DOHH2 (cell line): ENCODE data around the gene MPRIP.

Experiments
- H3F3A ChIP-seq: fragments of 200-600 bp; sonication (generic), shearing (Covaris generic); 2 replicates; pipeline ENCODE4 v1.6.0; 2016; ENCODE audit warnings: antibody characterized with exemption, mild to moderate bottlenecking; ENCODE audit not compliant: control insufficient read depth, insufficient read depth
- H3K27ac ChIP-seq: fragments of 200-600 bp; sonication (generic); 2 replicates; pipeline ENCODE4 v1.5.1; 2014; ENCODE audit warnings: low read depth, mild to moderate bottlenecking, low read length, moderate library complexity
- H3K27me3 ChIP-seq: fragments of 200-600 bp; sonication (generic); 2 replicates; pipeline ENCODE4 v1.6.1; 2014; ENCODE audit warnings: mild to moderate bottlenecking, low read length, mixed read lengths; ENCODE audit not compliant: control insufficient read depth
- H3K36me3 ChIP-seq: fragments of 200-600 bp; sonication (generic); 2 replicates; pipeline ENCODE4 v1.6.1; 2014; ENCODE audit warnings: mild to moderate bottlenecking, low read length, moderate library complexity, mixed read lengths; ENCODE audit not compliant: control insufficient read depth
- H3K4me1 ChIP-seq: fragments of 200-600 bp; sonication (generic); 2 replicates; pipeline ENCODE4 v1.6.1; 2014; ENCODE audit warnings: mild to moderate bottlenecking, low read length, mixed read lengths; ENCODE audit not compliant: control insufficient read depth
- H3K4me2 ChIP-seq: fragments of 200-600 bp; sonication (generic); 2 replicates; pipeline ENCODE4 v1.6.0; 2014; ENCODE audit warnings: mild to moderate bottlenecking, low read length, moderate library complexity
- H3K4me3 ChIP-seq: fragments of 200-600 bp; sonication (generic); 2 replicates; pipeline ENCODE4 v1.5.1; 2014; ENCODE audit warnings: mild to moderate bottlenecking, low read length, mixed read lengths
- H3K79me2 ChIP-seq: fragments of 200-600 bp; sonication (generic); 2 replicates; pipeline ENCODE4 v1.6.1; 2014; ENCODE audit warnings: mild to moderate bottlenecking, low read length, mixed read lengths; ENCODE audit not compliant: control insufficient read depth
- H3K9me2 ChIP-seq: fragments of 200-600 bp; sonication (generic); replicated peaks from 2 replicates; pipeline ENCODE4 v1.6.1; 2014; ENCODE audit warnings: mild to moderate bottlenecking, low read length, mixed read lengths; ENCODE audit not compliant: control insufficient read depth
- H3K9me3 ChIP-seq: fragments of 200-600 bp; sonication (generic); 2 replicates; pipeline ENCODE4 v1.6.1; 2014; ENCODE audit warnings: antibody characterized with exemption, low read length, mixed read lengths; ENCODE audit not compliant: control insufficient read depth, insufficient read depth
- H4K20me1 ChIP-seq: fragments of 200-600 bp; sonication (generic); 2 replicates; pipeline ENCODE4 v1.6.0; 2014; ENCODE audit warnings: low read depth, mild to moderate bottlenecking, antibody characterized with exemption, low read length, moderate library complexity; ENCODE audit not compliant: control insufficient read depth, insufficient read depth
- CTCF ChIP-seq: fragments of 200-600 bp; sonication (generic); IDR thresholded peaks from one replicate; pipeline ENCODE4 v1.5.1; 2014; ENCODE audit warnings: antibody characterized with exemption, mild to moderate bottlenecking, low read depth, low read length; ENCODE audit not compliant: poor library complexity, severe bottlenecking
- EZH2phosphoT487 ChIP-seq: fragments of 200-600 bp; sonication (generic); IDR thresholded peaks from 2 replicates; pipeline ENCODE4 v1.6.1; 2017; ENCODE audit warnings: borderline replicate concordance, mild to moderate bottlenecking, antibody characterized with exemption, low read length, moderate library complexity, mixed read lengths

The MPRIP gene

DNA sequence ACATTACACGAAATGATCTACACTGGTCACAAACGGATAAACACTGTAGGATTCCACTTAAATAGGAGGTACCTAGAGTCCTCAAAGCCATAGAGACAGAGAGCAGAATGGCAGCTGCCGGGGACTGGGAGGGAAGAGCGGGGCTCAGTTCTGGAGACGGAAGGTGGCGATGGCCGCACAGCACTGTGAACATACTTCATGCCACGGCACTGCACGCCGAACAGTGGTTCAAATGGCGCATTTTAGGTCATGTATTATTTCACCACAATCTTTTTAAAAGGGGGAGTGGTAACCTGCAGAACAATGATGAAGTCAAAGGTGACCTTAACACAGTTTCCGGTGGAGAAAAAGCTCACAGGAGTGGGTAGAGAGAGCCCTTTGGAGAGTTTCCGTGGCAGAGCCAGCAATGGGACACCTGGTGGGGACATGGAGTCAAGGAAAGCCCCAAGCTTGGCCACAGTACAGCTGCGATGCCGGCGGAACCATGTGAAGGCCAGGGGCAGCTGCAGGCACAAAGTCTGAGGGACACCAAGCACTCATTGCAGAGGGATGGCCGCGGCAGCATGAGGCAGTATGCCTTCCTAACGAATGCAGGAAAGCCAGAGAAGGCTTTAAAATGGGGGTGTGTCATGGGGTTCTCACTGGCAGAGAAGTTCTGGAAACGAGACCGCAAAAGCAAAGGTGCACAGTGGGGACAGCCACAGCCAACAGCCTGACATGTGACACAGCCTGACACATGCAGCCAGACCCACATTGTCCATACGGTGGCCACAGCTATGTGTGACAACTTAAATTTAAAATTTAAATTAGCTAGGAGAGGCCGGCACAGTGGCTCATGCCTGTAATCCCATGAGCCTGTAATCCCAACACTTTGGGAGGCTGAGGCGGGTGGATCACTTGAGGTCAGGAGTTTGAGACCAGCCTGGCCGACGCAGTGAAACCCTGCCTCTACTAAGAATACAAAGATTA is 187.4 kb downstream of the MPRIP start:
- Histone ChIP-seq H4K20me1 (no peaks in the 10 kb centered on the region), H3K9me3 (no peaks in the 10 kb centered on the region), H3F3A (no peaks in the 10 kb centered on the region), H3K4me3 (no peak overlapping the region), H3K4me1 (no peaks in the 10 kb centered on the region), H3K9me2 (no peaks in the 10 kb centered on the region), H3K36me3 (peaks cover 16% of the 10 kb centered on the region), H3K4me2 (no peak overlapping the region), H3K79me2 (no peaks in the 10 kb centered on the region), H3K27ac (no peak overlapping the region), H3K27me3 (no peaks in the 10 kb centered on the region)
- TF ChIP-seq EZH2phosphoT487: no peak
- no peak for TF ChIP-seq CTCF

- H3K4me1 ChIP-seq: peaks cover 14% of the 10 kb centered on the region
- no peak overlapping the region for H3K4me2 ChIP-seq
- H3K27me3 ChIP-seq: no peaks in the 10 kb centered on the region
- no peak overlapping the region for H3K27ac ChIP-seq
- TF ChIP-seq CTCF (no peak), EZH2phosphoT487 (no peak)
- no peaks in the 10 kb centered on the region for H3F3A ChIP-seq
- H4K20me1 ChIP-seq: no peaks in the 10 kb centered on the region; the same call in 1 of the 2 replicates
- H3K9me2 ChIP-seq: no peaks in the 10 kb centered on the region
- H3K9me3 ChIP-seq: no peaks in the 10 kb centered on the region
- H3K4me3 ChIP-seq: no peak overlapping the region
- peaks cover 2% of the 10 kb centered on the region; the same call in 1 of the 2 replicates for H3K36me3 ChIP-seq
- peaks cover 17% of the 10 kb centered on the region for H3K79me2 ChIP-seq
These were observed 189.5 kb downstream of the MPRIP start for GRCh38 chr17:17231621-17232302.

- Histone ChIP-seq H3K4me3 (no peak overlapping the region), H3K79me2 (peaks cover 18% of the 10 kb centered on the region), H3K4me2 (no peak overlapping the region), H3K4me1 (peaks cover 14% of the 10 kb centered on the region), H3K27ac (no peak overlapping the region), H3K9me2 (no peaks in the 10 kb centered on the region), H3K36me3 (peaks cover 2% of the 10 kb centered on the region; the same call in 1 of the 2 replicates), H4K20me1 (no peaks in the 10 kb centered on the region; the same call in 1 of the 2 replicates), H3K27me3 (no peaks in the 10 kb centered on the region), H3K9me3 (no peaks in the 10 kb centered on the region), H3F3A (no peaks in the 10 kb centered on the region)
- TF ChIP-seq CTCF (no peak), EZH2phosphoT487 (no peak)
These were observed 190.0 kb downstream of the MPRIP start for GRCh38 chr17:17232303-17232621.
